Naive thymus-derived CD8-positive, alpha-beta T cell (primary cell): ENCODE measurements around the gene MS4A18. TPM values are rescaled to one million over a fixed set of nuclear protein-coding genes. Genes with fewer than 3 reads are reported as not detected.
"Not testable (repeated sequence)": the region's sequence is repeated elsewhere in the genome, so short reads cannot be mapped to it uniquely, and the experiment has no call there.

Experiments used
- ATAC-seq, 2 donors: fragments of 150-1000 bp; cut with Tn5 transposase in 1 of 2; sonication (Bioruptor Pico), chemical (Tn5 transposase) in 1 of 2; 1 replicate in 1 of 2; 2 replicates in 1 of 2; pipeline ENCODE4 v1.10.0; 2021; ENCODE audit warnings: mild to moderate bottlenecking in 2 of 2, moderate library complexity in 2 of 2
- POLR2A ChIA-PET: fragments of 350-600 bp; sonication (Branson Sonifier 250); formaldehyde crosslinking; loops from one replicate; lab custom pipeline; 2021; ENCODE audit warnings: antibody characterized with exemption; lab: Charles Lee
- DNase-seq, 10 donors: peaks; one replicate each; pipeline versions ENCODE4 v3.0.0 to v3.0.0-alpha.2; 2020 to 2022
- H3K27ac Mint-ChIP-seq, 10 donors: one replicate each; pipeline ENCODE4 v1.8.0; 2020 to 2022; ENCODE audit warnings: mild to moderate bottlenecking in 10 of 10, mixed read lengths in 10 of 10, moderate library complexity in 4 of 10, inconsistent platforms in 1 of 10
- H3K27me3 Mint-ChIP-seq, 5 donors: one replicate each; pipeline ENCODE4 v1.8.0; 2021 to 2022; ENCODE audit warnings: mixed read lengths in 5 of 5
- H3K36me3 Mint-ChIP-seq, 3 donors: one replicate each; pipeline ENCODE4 v1.8.0; 2020 to 2022; ENCODE audit warnings: mixed read lengths in 3 of 3, mild to moderate bottlenecking in 2 of 3, inconsistent platforms in 1 of 3
- H3K4me1 Mint-ChIP-seq, 4 donors: one replicate each; pipeline ENCODE4 v1.8.0; 2021 to 2022; ENCODE audit warnings: mixed read lengths in 4 of 4
- H3K4me3 Mint-ChIP-seq, 10 donors: one replicate each; pipeline ENCODE4 v1.8.0; 2020 to 2022; ENCODE audit warnings: mild to moderate bottlenecking in 10 of 10, mixed read lengths in 10 of 10, moderate library complexity in 6 of 10, inconsistent platforms in 1 of 10
- H3K9me3 Mint-ChIP-seq, 9 donors: one replicate each; pipeline ENCODE4 v1.8.0; 2020 to 2022; ENCODE audit warnings: mixed read lengths in 9 of 9, mild to moderate bottlenecking in 3 of 9, inconsistent platforms in 1 of 9, moderate library complexity in 1 of 9
- polyA plus RNA-seq, 3 donors: library from polyadenylated mRNA; unstranded; fragments of 300-500 nt; fragmentation: Illumina TruSeq; gene quantifications; one replicate each; pipeline ENCODE4 v1.2.3, GENCODE V29; 2021
- total RNA-seq, 8 experiments: library from RNA in 2 of 8; stranded (reverse) in 2 of 8; gene quantifications; one replicate each; pipeline ENCODE4 v1.2.3 and lab custom pipeline; 2021 to 2026

MS4A18 gene
- total RNA-seq: not detected
- not detected for polyA plus RNA-seq
- 0 to 0.15 (median 0) reads per million in 6 experiments for total RNA-seq (lab: John Stamatoyannopoulos, UW)

GRCh38 chr11:60724420-60724819 lies at the start of gene MS4A18:
TSS of gene MS4A18 (plus strand) at chr11:60724720.
- Mint-ChIP-seq H3K27me3 (peaks cover 13 to 36% (median 21%) of the 10 kb centered on the region in 5 donors), H3K9me3 (peaks cover 0 to 2% (median 0%) of the 10 kb centered on the region in 9 donors), H3K27ac (no peak within 1 kb of the TSS), H3K36me3 (no peaks in the 10 kb centered on the region), H3K4me3 (no peak within 1 kb of the TSS), H3K4me1 (peaks cover 0 to 2% (median 0%) of the 10 kb centered on the region in 4 donors)
- no peak for ATAC-seq
- POLR2A ChIA-PET: interaction anchor here (0.6 kb wide), 1 partner anchor 8 kb away, joined by 3 read pairs; no protein-coding TSS in a partner anchor
- no peak for DNase-seq

- Mint-ChIP-seq H3K9me3 (peaks cover 16 to 64% (median 39%) of the 10 kb centered on the region in 9 donors), H3K36me3 (peaks cover 0 to 51% (median 25%) of the 10 kb centered on the region in 3 donors), H3K27me3 (peaks cover 11 to 21% (median 17%) of the 10 kb centered on the region in 5 donors)
- H3K4me1 Mint-ChIP-seq, DNase-seq, H3K27ac Mint-ChIP-seq, H3K4me3 Mint-ChIP-seq, ATAC-seq, POLR2A ChIA-PET: not testable (repeated sequence)
Observed at GRCh38 chr11:60678231-60678630, 46.3 kb upstream of the MS4A18 start.

- Mint-ChIP-seq H3K4me1 (peaks cover 0 to 6% (median 0%) of the 10 kb centered on the region in 4 donors), H3K27ac (no peak overlapping the region), H3K9me3 (peaks cover 16 to 57% (median 37%) of the 10 kb centered on the region in 9 donors), H3K27me3 (peaks cover 8 to 20% (median 13%) of the 10 kb centered on the region in 5 donors), H3K36me3 (peaks cover 0 to 44% (median 25%) of the 10 kb centered on the region in 3 donors), H3K4me3 (no peak overlapping the region)
- DNase-seq: no peak
- POLR2A ChIA-PET: no interaction called here
- no peak for ATAC-seq
Observed at GRCh38 chr11:60679879-60680278, 44.6 kb upstream of the MS4A18 start.

- Mint-ChIP-seq H3K27ac (no peak overlapping the region), H3K4me1 (peaks cover 0 to 6% (median 0%) of the 10 kb centered on the region in 4 donors), H3K27me3 (peaks cover 8 to 20% (median 14%) of the 10 kb centered on the region in 5 donors), H3K36me3 (peaks cover 0 to 44% (median 25%) of the 10 kb centered on the region in 3 donors), H3K9me3 (peaks cover 16 to 57% (median 37%) of the 10 kb centered on the region in 9 donors), H3K4me3 (no peak overlapping the region)
- POLR2A ChIA-PET: no interaction called here
- DNase-seq (no peak), ATAC-seq (no peak)
Observed at GRCh38 chr11:60680455-60681119, 43.9 kb upstream of the MS4A18 start.

- POLR2A ChIA-PET, H3K27ac Mint-ChIP-seq, ATAC-seq, H3K4me3 Mint-ChIP-seq, DNase-seq, H3K4me1 Mint-ChIP-seq: not testable (repeated sequence)
- peaks cover 3 to 23% (median 16%) of the 10 kb centered on the region in 9 donors for H3K9me3 Mint-ChIP-seq
- H3K36me3 Mint-ChIP-seq: peaks cover 0 to 17% (median 7%) of the 10 kb centered on the region in 3 donors
- peaks cover 3 to 13% (median 11%) of the 10 kb centered on the region in 5 donors for H3K27me3 Mint-ChIP-seq
Observed at GRCh38 chr11:60684541-60684848, 40.0 kb upstream of the MS4A18 start.

GRCh38 chr11:60691661-60692060 lies 32.9 kb upstream of the MS4A18 start:
- Mint-ChIP-seq H3K27me3 (peaks cover 3 to 35% (median 17%) of the 10 kb centered on the region in 5 donors), H3K4me1 (no peaks in the 10 kb centered on the region), H3K4me3 (no peak overlapping the region), H3K27ac (no peak overlapping the region), H3K36me3 (no peaks in the 10 kb centered on the region), H3K9me3 (peaks cover 0 to 7% (median 0%) of the 10 kb centered on the region in 9 donors)
- ATAC-seq (no peak), DNase-seq (no peak)
- POLR2A ChIA-PET: no interaction called here

GRCh38 chr11:60699284-60699691 lies 25.2 kb upstream of the MS4A18 start, which contains the start of gene MS4A8:
TSS of gene MS4A8 (plus strand) at chr11:60699612. CDS start at chr11:60700861, 1,249 bp downstream.
- Mint-ChIP-seq H3K4me3 (no peak within 1 kb of the TSS), H3K27me3 (peaks cover 0 to 6% (median 1%) of the 10 kb centered on the region in 5 donors)
- POLR2A ChIA-PET: no interaction called here

GRCh38 chr11:60699936-60700335 lies 24.6 kb upstream of the MS4A18 start:
- H3K9me3 Mint-ChIP-seq: peaks cover 0 to 7% (median 0%) of the 10 kb centered on the region in 9 donors
- no peaks in the 10 kb centered on the region for H3K4me1 Mint-ChIP-seq
- ATAC-seq (no peak), DNase-seq (no peak)
- H3K36me3 Mint-ChIP-seq: no peaks in the 10 kb centered on the region
- POLR2A ChIA-PET: no interaction called here
- H3K27me3 Mint-ChIP-seq: peaks cover 0 to 10% (median 1%) of the 10 kb centered on the region in 5 donors
- no peak overlapping the region for H3K27ac Mint-ChIP-seq
- no peak overlapping the region for H3K4me3 Mint-ChIP-seq

More at GRCh38 chr11:60699284-60699691, 25.2 kb upstream of the MS4A18 start, which contains the start of gene MS4A8:
- Mint-ChIP-seq H3K36me3 (no peaks in the 10 kb centered on the region), H3K9me3 (peaks cover 0 to 7% (median 0%) of the 10 kb centered on the region in 9 donors), H3K27ac (no peak within 1 kb of the TSS), H3K4me1 (no peaks in the 10 kb centered on the region)
- ATAC-seq: no peak
- no peak for DNase-seq

- Mint-ChIP-seq H3K27me3 (peaks cover 0 to 11% (median 4%) of the 10 kb centered on the region in 5 donors), H3K36me3 (no peaks in the 10 kb centered on the region), H3K27ac (no peak overlapping the region), H3K9me3 (peaks cover 0 to under 1% (median 0%) of the 10 kb centered on the region in 9 donors), H3K4me1 (no peaks in the 10 kb centered on the region), H3K4me3 (no peak overlapping the region)
- ATAC-seq (no peak), DNase-seq (no peak)
- POLR2A ChIA-PET: no interaction called here
Observed at GRCh38 chr11:60700689-60701468, 23.6 kb upstream of the MS4A18 start.

GRCh38 chr11:60701469-60701818 lies 23.1 kb upstream of the MS4A18 start:
- POLR2A ChIA-PET: no interaction called here
- Mint-ChIP-seq H3K4me1 (no peaks in the 10 kb centered on the region), H3K36me3 (no peaks in the 10 kb centered on the region), H3K27ac (no peak overlapping the region), H3K27me3 (peaks cover 0 to 11% (median 4%) of the 10 kb centered on the region in 5 donors), H3K4me3 (no peak overlapping the region), H3K9me3 (no peaks in the 10 kb centered on the region)
- ATAC-seq (no peak), DNase-seq (no peak)

GRCh38 chr11:60703374-60703773 lies 21.1 kb upstream of the MS4A18 start:
- H3K36me3 Mint-ChIP-seq: no peaks in the 10 kb centered on the region
- H3K27me3 Mint-ChIP-seq: peaks cover 0 to 12% (median 7%) of the 10 kb centered on the region in 5 donors
- no peak overlapping the region for H3K27ac Mint-ChIP-seq
- no peak overlapping the region for H3K4me3 Mint-ChIP-seq
- POLR2A ChIA-PET: no interaction called here
- peaks cover 0 to 2% (median 0%) of the 10 kb centered on the region in 4 donors for H3K4me1 Mint-ChIP-seq
- H3K9me3 Mint-ChIP-seq: no peaks in the 10 kb centered on the region
- no peak for DNase-seq
- no peak for ATAC-seq

GRCh38 chr11:60705895-60706294 lies 18.6 kb upstream of the MS4A18 start:
- DNase-seq (no peak), ATAC-seq (no peak)
- POLR2A ChIA-PET: no interaction called here
- H3K4me1 Mint-ChIP-seq: peaks cover 0 to 2% (median 0%) of the 10 kb centered on the region in 4 donors
- H3K36me3 Mint-ChIP-seq: no peaks in the 10 kb centered on the region
- H3K27ac Mint-ChIP-seq: no peak overlapping the region
- H3K9me3 Mint-ChIP-seq: no peaks in the 10 kb centered on the region
- H3K27me3 Mint-ChIP-seq: peaks cover 0 to 12% (median 7%) of the 10 kb centered on the region in 5 donors
- no peak overlapping the region for H3K4me3 Mint-ChIP-seq
